ENCODE results near the gene ASF1B. TPM values are rescaled to one million over a fixed set of nuclear protein-coding genes. Genes with fewer than 3 reads are reported as not detected.

ASF1B gene
- total RNA-seq, 2 donors from 2014 or later: 5.1 to 19.7 TPM

DNA sequence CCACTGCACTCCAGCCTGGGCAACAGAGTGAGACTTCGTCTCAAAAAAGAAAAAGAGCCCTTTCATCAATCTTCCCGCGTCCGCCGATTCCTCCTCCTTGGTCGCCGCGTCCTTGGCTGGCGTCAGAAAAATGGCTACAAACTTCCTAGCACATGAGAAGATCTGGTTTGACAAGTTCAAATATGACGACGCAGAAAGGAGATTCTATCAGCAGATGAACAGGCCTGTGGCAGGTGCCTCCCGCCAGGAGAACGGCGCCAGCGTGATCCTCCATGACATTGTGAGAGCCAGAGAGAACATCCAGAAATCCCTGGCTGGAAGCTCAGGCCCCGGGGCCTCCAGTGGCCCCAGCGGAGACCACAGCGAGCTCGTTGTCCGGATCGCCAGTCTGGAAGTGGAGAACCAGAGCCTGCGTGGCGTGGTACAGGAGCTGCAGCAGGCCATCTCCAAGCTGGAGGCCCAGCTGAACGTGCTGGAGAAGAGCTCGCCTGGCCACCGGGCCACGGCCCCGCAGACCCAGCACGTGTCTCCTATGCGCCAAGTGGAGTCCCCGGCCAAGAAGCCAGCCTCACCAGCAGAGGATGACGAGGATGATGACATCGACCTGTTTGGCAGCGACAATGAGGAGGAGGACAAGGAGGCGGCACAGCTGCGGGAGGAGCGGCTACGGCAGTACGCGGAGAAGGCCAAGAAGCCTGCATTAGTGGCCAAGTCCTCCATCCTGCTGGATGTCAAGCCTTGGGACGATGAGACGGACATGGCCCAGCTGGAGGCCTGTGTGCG is 65.9 kb downstream of the ASF1B start:
- no peaks in the 10 kb centered on the region for H3K27me3 ChIP-seq (replicated peaks; ENCODE audit: insufficient read depth)
- H3K9me3 ChIP-seq: no peaks in the 10 kb centered on the region
- no peak for DNase-seq (ENCODE audit: low spot score)
- H3K27ac ChIP-seq: peak overlapping the region in 1 of 2 donors; percentile 45
- no peak overlapping the region for H3K4me3 ChIP-seq
- TF ChIP-seq POLR2AphosphoS5 (IDR thresholded peaks at IDR 0.05): peak; percentile 33
- TF ChIP-seq, protein P1, sequence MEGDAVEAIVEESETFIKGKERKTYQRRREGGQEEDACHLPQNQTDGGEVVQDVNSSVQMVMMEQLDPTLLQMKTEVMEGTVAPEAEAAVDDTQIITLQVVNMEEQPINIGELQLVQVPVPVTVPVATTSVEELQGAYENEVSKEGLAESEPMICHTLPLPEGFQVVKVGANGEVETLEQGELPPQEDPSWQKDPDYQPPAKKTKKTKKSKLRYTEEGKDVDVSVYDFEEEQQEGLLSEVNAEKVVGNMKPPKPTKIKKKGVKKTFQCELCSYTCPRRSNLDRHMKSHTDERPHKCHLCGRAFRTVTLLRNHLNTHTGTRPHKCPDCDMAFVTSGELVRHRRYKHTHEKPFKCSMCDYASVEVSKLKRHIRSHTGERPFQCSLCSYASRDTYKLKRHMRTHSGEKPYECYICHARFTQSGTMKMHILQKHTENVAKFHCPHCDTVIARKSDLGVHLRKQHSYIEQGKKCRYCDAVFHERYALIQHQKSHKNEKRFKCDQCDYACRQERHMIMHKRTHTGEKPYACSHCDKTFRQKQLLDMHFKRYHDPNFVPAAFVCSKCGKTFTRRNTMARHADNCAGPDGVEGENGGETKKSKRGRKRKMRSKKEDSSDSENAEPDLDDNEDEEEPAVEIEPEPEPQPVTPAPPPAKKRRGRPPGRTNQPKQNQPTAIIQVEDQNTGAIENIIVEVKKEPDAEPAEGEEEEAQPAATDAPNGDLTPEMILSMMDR (IDR thresholded peaks at IDR 0.05): no peak
- TF ChIP-seq POLR2A (IDR thresholded peaks at IDR 0.05): no peak
- peaks cover 13% of the 10 kb centered on the region for H3K4me1 ChIP-seq (replicated peaks)
- H3K36me3 ChIP-seq: no peaks in the 10 kb centered on the region
- WGBS: 86% methylated on average over 43 of the region's 43 CpGs
- intact Hi-C loops (cut with DNase I): loop anchor here (5.0 kb wide), 2 partner anchors 47 to 63 kb away; partner anchors contain the start of genes PRKACA and RFX1

Other genes starting within 250 kb of the ASF1B start
- 10 to 100 TPM in 1 of 2 donors, 1 to 10 TPM in 1; 2.0 to 12.6 TPM for gene BRME1, start 230.5 kb downstream of the ASF1B start, total RNA-seq
- 10 to 100 TPM; 40.9 to 64.8 TPM for gene CC2D1A, start 230.4 kb downstream of the ASF1B start, total RNA-seq
- 1 to 10 TPM in 1 of 2 donors, under 1 TPM in 1; 0.50 to 9.1 TPM for gene PODNL1, start 198.2 kb downstream of the ASF1B start, total RNA-seq
- 10 to 100 TPM; 18.6 to 47.4 TPM for gene DCAF15, start 184.1 kb downstream of the ASF1B start, total RNA-seq
- gene RFX1, start 130.3 kb downstream of the ASF1B start, total RNA-seq: 10 to 100 TPM in 1 of 2 donors, 1 to 10 TPM in 1; 9.2 to 12.7 TPM
- gene RLN3, start 108.4 kb downstream of the ASF1B start, total RNA-seq: not detected
- 1 to 10 TPM; 4.7 to 8.3 TPM for gene IL27RA, start 104.8 kb downstream of the ASF1B start, total RNA-seq
- 10 to 100 TPM in 1 of 2 donors, 1 to 10 TPM in 1; 1.8 to 16.1 TPM for gene PALM3, start 74.5 kb downstream of the ASF1B start, total RNA-seq
- gene MISP3, start 63.8 kb downstream of the ASF1B start, total RNA-seq: 10 to 100 TPM; 12.4 to 17.2 TPM
- under 1 TPM in 1 of 2 donors, not detected in 1; 0.97 TPM for gene C19orf67, start 50.8 kb downstream of the ASF1B start, total RNA-seq
- gene SAMD1, start 45.8 kb downstream of the ASF1B start, total RNA-seq: 10 to 100 TPM; 25.4 to 48.2 TPM
- 100 to 1,000 TPM in 1 of 2 donors, 10 to 100 TPM in 1; 34.8 to 106 TPM for gene PRKACA, start 18.8 kb downstream of the ASF1B start, total RNA-seq
- gene ADGRL1, start 69.6 kb upstream of the ASF1B start, total RNA-seq: 10 to 100 TPM; 13.0 to 44.1 TPM
- 10 to 100 TPM; 16.3 to 42.2 TPM for gene ADGRE5, start 244.9 kb upstream of the ASF1B start, total RNA-seq

All from prostate gland (tissue), 2 donors.